ENCODE data around the gene PKD1L1. TPM values are rescaled to one million over a fixed set of nuclear protein-coding genes. Genes with fewer than 3 reads are reported as not detected.

Gene PKD1L1
- total RNA-seq, 4 donors from 2014 or later: 0.18 to 0.83 (median 0.44) TPM

- DNase-seq: no peak
Observed at GRCh38 chr7:47791682-47792081, 156.6 kb downstream of the PKD1L1 start.

GRCh38 chr7:47788083-47788482, 160.2 kb downstream of the PKD1L1 start:
- no peak overlapping the region for H3K27ac ChIP-seq
- H3K9me3 ChIP-seq: no peaks in the 10 kb centered on the region
- H3K36me3 ChIP-seq: no peaks in the 10 kb centered on the region
- TF ChIP-seq, protein P1, sequence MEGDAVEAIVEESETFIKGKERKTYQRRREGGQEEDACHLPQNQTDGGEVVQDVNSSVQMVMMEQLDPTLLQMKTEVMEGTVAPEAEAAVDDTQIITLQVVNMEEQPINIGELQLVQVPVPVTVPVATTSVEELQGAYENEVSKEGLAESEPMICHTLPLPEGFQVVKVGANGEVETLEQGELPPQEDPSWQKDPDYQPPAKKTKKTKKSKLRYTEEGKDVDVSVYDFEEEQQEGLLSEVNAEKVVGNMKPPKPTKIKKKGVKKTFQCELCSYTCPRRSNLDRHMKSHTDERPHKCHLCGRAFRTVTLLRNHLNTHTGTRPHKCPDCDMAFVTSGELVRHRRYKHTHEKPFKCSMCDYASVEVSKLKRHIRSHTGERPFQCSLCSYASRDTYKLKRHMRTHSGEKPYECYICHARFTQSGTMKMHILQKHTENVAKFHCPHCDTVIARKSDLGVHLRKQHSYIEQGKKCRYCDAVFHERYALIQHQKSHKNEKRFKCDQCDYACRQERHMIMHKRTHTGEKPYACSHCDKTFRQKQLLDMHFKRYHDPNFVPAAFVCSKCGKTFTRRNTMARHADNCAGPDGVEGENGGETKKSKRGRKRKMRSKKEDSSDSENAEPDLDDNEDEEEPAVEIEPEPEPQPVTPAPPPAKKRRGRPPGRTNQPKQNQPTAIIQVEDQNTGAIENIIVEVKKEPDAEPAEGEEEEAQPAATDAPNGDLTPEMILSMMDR (IDR thresholded peaks at IDR 0.05): no peak
- no peak for TF ChIP-seq POLR2A (IDR thresholded peaks at IDR 0.05)
- H3K4me3 ChIP-seq: no peak overlapping the region
- H3K27me3 ChIP-seq: no peaks in the 10 kb centered on the region
- peaks cover 0 to 12% (median 0%) of the 10 kb centered on the region in 4 donors for H3K4me1 ChIP-seq
- no peak for DNase-seq

More at GRCh38 chr7:47791682-47792081, 156.6 kb downstream of the PKD1L1 start:
- no peak overlapping the region for H3K4me3 ChIP-seq
- no peaks in the 10 kb centered on the region for H3K4me1 ChIP-seq
- H3K9me3 ChIP-seq: no peaks in the 10 kb centered on the region
- no peak overlapping the region for H3K27ac ChIP-seq
- H3K36me3 ChIP-seq: no peaks in the 10 kb centered on the region
- H3K27me3 ChIP-seq: no peaks in the 10 kb centered on the region
- TF ChIP-seq, protein P1 (IDR thresholded peaks at IDR 0.05): no peak
- TF ChIP-seq POLR2A (IDR thresholded peaks at IDR 0.05): no peak

GRCh38 chr7:47787249-47788069, 160.8 kb downstream of the PKD1L1 start:
- Histone ChIP-seq H3K9me3 (no peaks in the 10 kb centered on the region), H3K27ac (peak overlapping the region in 3 of 4 donors; percentile 44 to 74 (median 52)), H3K4me3 (no peak overlapping the region), H3K27me3 (no peaks in the 10 kb centered on the region), H3K4me1 (peaks cover 0 to 12% (median 0%) of the 10 kb centered on the region in 4 donors), H3K36me3 (no peaks in the 10 kb centered on the region)
- DNase-seq: no peak
- TF ChIP-seq, protein P1 (IDR thresholded peaks at IDR 0.05): no peak
- TF ChIP-seq POLR2A (IDR thresholded peaks at IDR 0.05): no peak

DNA sequence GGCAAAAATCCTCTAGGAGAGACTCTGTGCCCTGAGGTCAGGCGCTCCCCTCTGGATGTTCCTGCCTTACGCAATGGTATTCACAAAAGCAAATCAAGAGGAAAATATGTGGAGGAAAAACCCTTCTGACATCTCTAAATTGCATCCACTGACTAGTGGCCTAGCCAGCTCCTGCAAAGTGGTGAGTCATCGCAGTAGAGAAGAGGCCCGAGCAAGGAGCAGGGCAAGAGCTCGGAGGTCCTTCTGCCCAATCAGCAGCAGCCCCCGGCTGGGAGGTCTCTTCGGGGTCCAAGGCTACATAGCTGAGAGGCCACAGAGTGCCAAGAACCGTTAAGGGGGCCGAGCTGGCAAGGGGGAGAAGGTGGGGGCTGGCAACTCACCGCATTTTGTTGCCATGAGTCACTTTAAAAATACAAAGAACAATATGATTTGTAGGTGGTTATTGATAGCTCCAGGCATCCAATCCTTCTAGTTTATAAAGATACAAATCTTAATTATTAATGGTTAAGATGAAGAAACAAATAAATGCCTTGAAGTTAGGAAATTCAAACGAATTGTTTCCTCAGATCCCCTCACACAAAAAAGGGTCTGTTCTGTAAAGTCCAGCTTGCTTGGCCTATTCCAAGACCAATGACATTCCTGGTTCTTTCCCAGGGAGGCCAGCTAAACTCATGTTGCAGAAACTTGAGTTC, 161.6 kb downstream of the PKD1L1 start:
- no peaks in the 10 kb centered on the region for H3K27me3 ChIP-seq
- peak in 2 of 3 donors; percentile 27 to 62 for DNase-seq
- TF ChIP-seq, protein P1 (IDR thresholded peaks at IDR 0.05): no peak
- no peak for TF ChIP-seq POLR2A (IDR thresholded peaks at IDR 0.05)
- no peaks in the 10 kb centered on the region for H3K36me3 ChIP-seq
- H3K9me3 ChIP-seq: no peaks in the 10 kb centered on the region
- H3K27ac ChIP-seq: peak overlapping the region in 3 of 4 donors; percentile 44 to 74 (median 52)
- no peak overlapping the region for H3K4me3 ChIP-seq
- H3K4me1 ChIP-seq: peaks cover 0 to 12% (median 0%) of the 10 kb centered on the region in 4 donors

DNA sequence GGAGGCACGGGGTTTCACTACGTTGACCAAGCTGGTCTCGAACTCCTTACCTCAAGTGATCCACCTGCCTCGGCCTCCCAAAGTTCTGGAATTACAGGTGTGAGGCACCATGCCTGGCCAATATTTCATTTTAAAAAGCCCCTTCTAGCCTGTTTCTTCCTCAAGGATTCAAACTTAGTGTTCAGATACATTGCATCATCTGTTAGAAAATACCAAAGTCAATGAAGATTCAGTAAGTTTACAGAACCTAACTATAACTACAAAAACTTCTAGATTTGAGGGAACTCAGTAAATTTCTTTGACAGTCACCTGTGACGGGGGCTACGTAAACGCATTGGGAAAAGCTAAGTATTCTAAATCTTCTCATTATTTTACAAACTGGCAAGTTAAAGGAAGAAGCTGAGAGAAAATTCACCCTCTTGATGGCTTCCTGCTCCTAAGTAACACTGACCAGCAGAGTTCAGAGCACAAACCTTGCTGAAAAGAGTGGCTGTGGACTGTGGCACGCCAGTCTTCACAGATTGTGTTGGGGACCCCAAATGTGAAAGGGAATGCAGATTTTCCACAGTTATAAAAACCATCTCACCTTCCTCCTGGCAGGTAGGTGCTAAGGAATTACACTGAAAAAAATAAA, 162.2 kb downstream of the PKD1L1 start:
- Histone ChIP-seq H3K9me3 (no peaks in the 10 kb centered on the region), H3K27ac (peak overlapping the region in 2 of 4 donors; percentile 44 to 74), H3K36me3 (no peaks in the 10 kb centered on the region), H3K4me3 (no peak overlapping the region), H3K27me3 (no peaks in the 10 kb centered on the region), H3K4me1 (peaks cover 0 to 12% (median 0%) of the 10 kb centered on the region in 4 donors)
- TF ChIP-seq, protein P1 (IDR thresholded peaks at IDR 0.05): no peak
- TF ChIP-seq POLR2A (IDR thresholded peaks at IDR 0.05): no peak
- DNase-seq: no peak
